Stimulated activated CD4-positive, alpha-beta T cell treated with anti-CD3 and anti-CD28 coated beads, Interleukin-2, amount 100 ng/mL, for 4 hours (primary cell): ENCODE results near the gene RPL13.

ENCODE experiments used
- DNase-seq: peaks from one replicate; pipeline ENCODE4 v3.0.0-alpha.2; 2020; ENCODE audit warnings: low read depth

The RPL13 gene

GRCh38 chr16:89560378-89561141 lies at the start of gene RPL13:
RPL13 (plus strand) TSS chr16:89560682; CDS start chr16:89560960, 278 bp downstream.
- DNase-seq, result peak; percentile 91

- no peak for DNase-seq
Observed at GRCh38 chr16:89511374-89511773, 49.1 kb upstream of the RPL13 start.

GRCh38 chr16:89512453-89512852 lies 48.0 kb upstream of the RPL13 start:
- DNase-seq, result no peak

- DNase-seq, result no peak
Observed at GRCh38 chr16:89517128-89517527, 43.4 kb upstream of the RPL13 start.

GRCh38 chr16:89519881-89520280 lies 40.6 kb upstream of the RPL13 start:
- no peak for DNase-seq

GRCh38 chr16:89522287-89522686 lies 38.2 kb upstream of the RPL13 start:
- no peak for DNase-seq

GRCh38 chr16:89523680-89524344 lies 36.7 kb upstream of the RPL13 start:
- no peak for DNase-seq

- DNase-seq, result no peak
Observed at GRCh38 chr16:89525146-89525913, 35.2 kb upstream of the RPL13 start.

- DNase-seq, result no peak
Observed at GRCh38 chr16:89529097-89529496, 31.4 kb upstream of the RPL13 start.

GRCh38 chr16:89530401-89531381 lies 29.8 kb upstream of the RPL13 start:
- DNase-seq, result no peak

GRCh38 chr16:89531821-89532526 lies 28.5 kb upstream of the RPL13 start:
- no peak for DNase-seq

- no peak for DNase-seq
Observed at GRCh38 chr16:89534252-89534756, 26.2 kb upstream of the RPL13 start.

- no peak for DNase-seq
Observed at GRCh38 chr16:89536371-89536770, 24.1 kb upstream of the RPL13 start.

- no peak for DNase-seq
Observed at GRCh38 chr16:89536886-89537548, 23.5 kb upstream of the RPL13 start.

- no peak for DNase-seq
Observed at GRCh38 chr16:89537549-89537925, 22.9 kb upstream of the RPL13 start.

- DNase-seq, result no peak
Observed at GRCh38 chr16:89538286-89538685, 22.2 kb upstream of the RPL13 start.

GRCh38 chr16:89540557-89540956 lies 19.9 kb upstream of the RPL13 start:
- no peak for DNase-seq

- DNase-seq, result no peak
Observed at GRCh38 chr16:89541792-89542191, 18.7 kb upstream of the RPL13 start.

- no peak for DNase-seq
Observed at GRCh38 chr16:89544113-89544512, 16.4 kb upstream of the RPL13 start.

- no peak for DNase-seq
Observed at GRCh38 chr16:89544713-89545043, 15.8 kb upstream of the RPL13 start.
